CD14-positive monocyte (primary cell): ENCODE results near the gene PDE9A. TPM values are rescaled to one million over a fixed set of nuclear protein-coding genes. Genes with fewer than 3 reads are reported as not detected.

Source experiments
- DNase-seq, 3 donors: peaks; one replicate each; pipeline ENCODE4 v3.0.0-alpha.2; 2011 to 2022
- H2AFZ ChIP-seq: 2 replicates; pipeline ENCODE4 v1.6.0; 2012; ENCODE audit warnings: mild to moderate bottlenecking, low read depth, low read length, inconsistent platforms; ENCODE audit not compliant: insufficient read depth, poor library complexity, severe bottlenecking
- H3K27ac ChIP-seq, 2 donors: 1 replicate in 1 of 2; 2 replicates in 1 of 2; pipeline ENCODE4 v1.5.1; 2012 to 2013; ENCODE audit warnings: low read length in 2 of 2, control low read depth in 1 of 2, inconsistent platforms in 1 of 2, low read depth in 1 of 2, mild to moderate bottlenecking in 1 of 2
- H3K27me3 ChIP-seq, 2 donors: one replicate each; pipeline versions ENCODE4 v1.6.0 to v1.6.1; 2011 to 2013; ENCODE audit warnings: low read length in 2 of 2; ENCODE audit not compliant: control insufficient read depth in 2 of 2, insufficient read depth in 2 of 2
- H3K36me3 ChIP-seq, 2 donors: replicated peaks in 1 of 2; 1 replicate in 1 of 2; 2 replicates in 1 of 2; pipeline versions ENCODE4 v1.5.1 to v1.6.1; 2012 to 2013; ENCODE audit warnings: low read length in 2 of 2, control low read depth in 1 of 2, inconsistent platforms in 1 of 2, mild to moderate bottlenecking in 1 of 2; ENCODE audit not compliant: insufficient read depth in 2 of 2, control insufficient read depth in 1 of 2
- H3K4me1 ChIP-seq, 2 donors: 1 replicate in 1 of 2; 2 replicates in 1 of 2; pipeline versions ENCODE4 v1.5.1 to v1.6.1; 2012 to 2013; ENCODE audit warnings: low read length in 2 of 2, control low read depth in 1 of 2, inconsistent platforms in 1 of 2, mild to moderate bottlenecking in 1 of 2, moderate library complexity in 1 of 2; ENCODE audit not compliant: insufficient read depth in 2 of 2, control insufficient read depth in 1 of 2
- H3K4me2 ChIP-seq: replicated peaks from 2 replicates; pipeline ENCODE3; 2012; ENCODE audit warnings: low read length, moderate library complexity, mild to moderate bottlenecking; ENCODE audit not compliant: poor library complexity, severe bottlenecking; ENCODE audit errors: extremely low read depth
- H3K4me3 ChIP-seq, 3 experiments: fragments of 200-600 bp in 1 of 3; sonication (generic) in 1 of 3; replicated peaks in 1 of 3; 1 replicate in 2 of 3; 2 replicates in 1 of 3; pipeline ENCODE4 v1.5.1; 2011 to 2013; ENCODE audit warnings: low read length in 3 of 3, mild to moderate bottlenecking in 3 of 3, control low read depth in 2 of 3, low read depth in 2 of 3, inconsistent platforms in 1 of 3, moderate library complexity in 1 of 3
- H3K79me2 ChIP-seq: 2 replicates; pipeline ENCODE4 v1.6.0; 2012; ENCODE audit warnings: mild to moderate bottlenecking, control low read depth, inconsistent platforms, low read length, moderate library complexity; ENCODE audit not compliant: insufficient read depth
- H3K9ac ChIP-seq: 2 replicates; pipeline ENCODE4 v1.6.0; 2017; ENCODE audit warnings: low read length, mild to moderate bottlenecking; ENCODE audit not compliant: insufficient read depth, poor library complexity, severe bottlenecking
- H3K9me3 ChIP-seq, 2 donors: replicated peaks in 1 of 2; 1 replicate in 1 of 2; 2 replicates in 1 of 2; pipeline versions ENCODE4 v1.5.1 to v1.6.1; 2012 to 2013; ENCODE audit warnings: low read length in 2 of 2, control low read depth in 1 of 2; ENCODE audit not compliant: control insufficient read depth in 1 of 2, insufficient read depth in 1 of 2
- H4K20me1 ChIP-seq: 2 replicates; pipeline ENCODE4 v1.6.0; 2012; ENCODE audit warnings: mild to moderate bottlenecking, low read length, control low read depth, moderate library complexity; ENCODE audit not compliant: insufficient read depth
- H3K27ac Mint-ChIP-seq, 7 donors: one replicate each; pipeline ENCODE4 v1.8.0; 2020; ENCODE audit warnings: mild to moderate bottlenecking in 7 of 7, mixed read lengths in 7 of 7, moderate library complexity in 6 of 7, inconsistent platforms in 2 of 7
- H3K27me3 Mint-ChIP-seq, 3 donors: one replicate each; pipeline ENCODE4 v1.8.0; 2021 to 2022; ENCODE audit warnings: low read depth in 3 of 3, mild to moderate bottlenecking in 3 of 3, mixed read lengths in 3 of 3, moderate library complexity in 3 of 3, inconsistent platforms in 1 of 3
- H3K36me3 Mint-ChIP-seq, 2 donors: one replicate each; pipeline ENCODE4 v1.8.0; 2020; ENCODE audit warnings: mixed read lengths in 2 of 2, inconsistent platforms in 1 of 2, mild to moderate bottlenecking in 1 of 2
- H3K4me1 Mint-ChIP-seq: one replicate; pipeline ENCODE4 v1.8.0; 2020; ENCODE audit warnings: mild to moderate bottlenecking, mixed read lengths
- H3K4me3 Mint-ChIP-seq, 2 donors: one replicate each; pipeline ENCODE4 v1.8.0; 2020; ENCODE audit warnings: mild to moderate bottlenecking in 2 of 2, mixed read lengths in 2 of 2, moderate library complexity in 1 of 2
- H3K9me3 Mint-ChIP-seq, 7 donors: one replicate each; pipeline ENCODE4 v1.8.0; 2020 to 2022; ENCODE audit warnings: mixed read lengths in 7 of 7, mild to moderate bottlenecking in 6 of 7, moderate library complexity in 6 of 7, inconsistent platforms in 2 of 7
- CTCF ChIP-seq: fragments of 200-600 bp; IDR thresholded peaks from one replicate; pipeline ENCODE4 v1.8.0; 2022; ENCODE audit warnings: antibody characterized with exemption, mild to moderate bottlenecking
- WGBS: methylation state at CpG from one replicate; pipeline ENCODE4 v1.1.5; 2013; ENCODE audit warnings: missing lambda C conversion rate; ENCODE audit not compliant: insufficient coverage; 5-methylcytosine and 5-hydroxymethylcytosine counted together
- intact Hi-C, 2 donors: fragments of 100-400 bp; cut with micrococcal nuclease; formaldehyde crosslinking; loops; one replicate each; pipeline versions ENCODE4 v1.15.0 to v1.15.1; 2023
- polyA plus RNA-seq, 3 donors: library from polyadenylated mRNA; depleted of rRNA in 1 of 3; unstranded in 2 of 3; stranded (reverse) in 1 of 3; fragments of 300-500 nt in 2 of 3; fragments of >200 nt in 1 of 3; fragmentation: Illumina TruSeq in 2 of 3; gene quantifications; 1 replicate in 2 of 3; 2 replicates in 1 of 3; pipeline ENCODE4 v1.2.3, GENCODE V29; 2012 to 2021

The PDE9A gene
- polyA plus RNA-seq, 3 donors, result 0.05 to 0.52 TPM; not detected in 1

DNA sequence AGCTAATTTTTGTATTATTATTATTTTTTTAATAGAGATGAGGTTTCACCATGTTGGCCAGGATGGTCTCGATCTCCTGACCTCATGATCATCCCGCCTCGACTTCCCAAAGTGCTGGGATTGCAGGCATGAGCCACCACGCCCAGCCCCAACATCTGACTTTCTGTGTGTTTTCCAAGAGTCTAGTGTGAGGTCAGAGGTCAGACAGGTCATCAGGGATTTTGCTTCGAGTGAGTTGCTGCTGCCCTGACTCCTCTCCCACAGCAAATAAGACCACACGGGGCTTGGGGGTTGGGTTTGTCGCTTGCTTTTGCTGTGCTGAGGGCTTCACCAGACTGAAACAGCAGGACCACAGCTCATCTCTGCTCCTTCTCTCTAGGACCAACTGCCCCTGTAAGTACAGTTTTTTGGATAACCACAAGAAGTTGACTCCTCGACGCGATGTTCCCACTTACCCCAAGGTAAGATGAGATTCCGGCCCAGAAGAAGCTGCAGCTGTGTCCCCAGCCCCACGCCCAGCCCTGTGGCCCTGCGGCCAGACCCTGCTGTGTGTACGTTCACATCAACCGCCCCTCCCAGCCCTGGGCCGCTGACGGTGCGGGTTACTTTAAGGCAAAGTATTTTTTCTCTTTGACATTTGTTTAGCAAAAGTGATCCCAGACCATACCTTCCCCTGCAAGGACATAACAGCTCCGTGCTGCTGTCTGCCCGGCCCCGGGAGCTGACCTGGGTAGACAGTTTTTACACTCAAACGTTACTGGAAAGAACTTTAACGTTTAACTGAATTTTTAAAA lies 97.5 kb downstream of the PDE9A start:
- H3K4me3 ChIP-seq, result no peak overlapping the region
- H2AFZ ChIP-seq, result no peak overlapping the region
- no peak overlapping the region for H3K27ac ChIP-seq
- H3K4me2 ChIP-seq, result no peak overlapping the region
- no peaks in the 10 kb centered on the region for H3K79me2 ChIP-seq
- no peak overlapping the region for H3K4me3 Mint-ChIP-seq
- H3K4me1 ChIP-seq, result peaks cover 21 to 25% of the 10 kb centered on the region in 2 donors
- 91% methylated on average over 18 of the region's 23 CpGs for WGBS
- DNase-seq, result no peak
- peaks cover 0 to 6% (median 1%) of the 10 kb centered on the region in 3 donors for H3K27me3 Mint-ChIP-seq
- no peaks in the 10 kb centered on the region for H3K36me3 Mint-ChIP-seq
- peaks cover 0 to 4% (median 0%) of the 10 kb centered on the region in 7 donors for H3K9me3 Mint-ChIP-seq
- no peaks in the 10 kb centered on the region for H3K27me3 ChIP-seq
- H3K36me3 ChIP-seq, result no peaks in the 10 kb centered on the region
- intact Hi-C loops, result no loop called here
- no peaks in the 10 kb centered on the region for H4K20me1 ChIP-seq
- no peak for TF ChIP-seq CTCF
- no peaks in the 10 kb centered on the region for H3K9me3 ChIP-seq
- no peak overlapping the region for H3K9ac ChIP-seq
- H3K27ac Mint-ChIP-seq, result no peak overlapping the region
- peaks cover 23% of the 10 kb centered on the region for H3K4me1 Mint-ChIP-seq

GRCh38 chr21:42751866-42752265 lies 98.4 kb downstream of the PDE9A start:
- Histone ChIP-seq H3K9me3 (no peaks in the 10 kb centered on the region), H2AFZ (no peak overlapping the region), H3K36me3 (no peaks in the 10 kb centered on the region), H3K79me2 (no peaks in the 10 kb centered on the region), H3K27ac (no peak overlapping the region), H3K4me2 (no peak overlapping the region), H3K4me3 (no peak overlapping the region), H3K4me1 (peaks cover 12 to 15% of the 10 kb centered on the region in 2 donors), H3K9ac (no peak overlapping the region), H3K27me3 (no peaks in the 10 kb centered on the region), H4K20me1 (no peaks in the 10 kb centered on the region)
- Mint-ChIP-seq H3K4me1 (peaks cover 14% of the 10 kb centered on the region), H3K9me3 (peaks cover 0 to 4% (median 0%) of the 10 kb centered on the region in 7 donors), H3K27me3 (peaks cover 0 to 4% (median 1%) of the 10 kb centered on the region in 3 donors), H3K27ac (no peak overlapping the region), H3K4me3 (no peak overlapping the region), H3K36me3 (no peaks in the 10 kb centered on the region)
- 97% methylated on average over 6 of the region's 9 CpGs for WGBS
- DNase-seq, result no peak
- intact Hi-C loops, result no loop called here
- no peak for TF ChIP-seq CTCF
